Measurements from ENCODE around the gene MXI1.
A peak's percentile ranks its signal among the peaks of the same experiment; 100 is the strongest.

MXI1 gene

DNA sequence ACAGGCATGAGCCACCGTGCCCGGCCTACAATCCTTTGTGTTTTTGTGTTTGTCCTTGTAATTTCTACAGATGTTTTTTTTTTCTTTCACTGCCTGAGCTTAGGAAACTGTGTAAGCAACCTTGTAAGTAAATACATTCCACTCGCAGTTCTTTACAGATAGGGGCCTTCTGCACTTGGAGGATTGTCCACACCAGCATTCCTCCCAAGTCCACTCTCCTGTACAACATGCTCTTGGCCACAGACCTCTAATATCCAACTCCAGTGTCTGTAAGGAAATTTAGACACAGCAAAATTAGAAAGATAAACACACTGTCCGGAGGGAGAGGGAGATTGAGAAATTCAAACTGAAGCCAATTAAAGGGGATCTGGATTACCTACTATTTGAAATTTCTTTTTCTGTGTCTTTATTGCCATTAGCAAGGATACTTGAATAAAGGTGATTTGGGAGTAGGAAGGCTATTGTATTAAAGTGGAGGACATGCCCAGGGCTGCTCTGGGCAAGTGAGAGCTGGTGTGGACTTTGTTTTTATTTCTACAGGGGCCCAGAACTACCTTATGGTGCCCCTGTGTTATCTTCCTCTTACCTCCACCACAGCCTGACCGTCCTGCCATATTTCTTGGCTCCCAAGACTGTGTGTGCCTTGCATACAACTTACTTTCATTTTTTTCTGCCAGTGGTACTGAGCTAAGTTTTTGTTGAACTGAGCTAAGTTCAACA lies 9.7 kb downstream of the MXI1 start:
- DNase-seq = no peak

- DNase-seq = no peak
Observed at GRCh38 chr10:110217662-110218008, 10.2 kb downstream of the MXI1 start.

- no peak for DNase-seq
Observed at GRCh38 chr10:110218632-110219031, 11.2 kb downstream of the MXI1 start.

GRCh38 chr10:110219884-110220283 lies 12.5 kb downstream of the MXI1 start:
- no peak for DNase-seq

- no peak for DNase-seq
Observed at GRCh38 chr10:110220398-110220797, 13.0 kb downstream of the MXI1 start.

DNA sequence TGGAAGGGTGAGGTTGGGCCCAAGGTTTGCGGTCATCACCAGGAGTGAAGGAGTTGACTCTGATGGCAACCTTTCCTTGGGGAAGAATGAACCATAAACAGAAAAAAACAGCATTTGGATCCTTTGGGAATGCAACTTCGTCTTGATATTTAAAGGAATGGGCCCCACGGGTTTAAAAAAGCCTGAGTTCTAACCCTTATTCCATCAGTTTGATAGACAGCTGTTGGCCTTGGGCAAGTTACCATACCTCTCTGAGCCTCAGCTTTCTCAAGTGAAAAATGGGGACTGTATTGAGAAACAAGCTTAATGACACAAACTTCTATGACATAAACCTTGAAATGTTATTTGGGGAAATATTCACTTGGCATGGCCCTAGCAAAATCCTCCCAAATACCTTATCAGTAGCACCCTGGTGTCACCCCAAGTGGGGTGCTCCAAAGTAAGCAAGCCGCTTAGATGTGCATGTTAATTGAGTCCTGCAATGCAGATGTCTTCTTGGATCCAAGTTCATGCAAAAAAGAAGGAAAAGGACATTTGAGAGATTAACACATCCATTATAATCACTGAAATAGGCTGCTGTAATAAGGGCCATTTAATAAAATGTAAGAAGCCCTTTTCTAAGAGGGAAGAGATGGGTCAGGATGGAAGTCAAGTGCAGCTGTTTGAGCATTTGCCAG lies 13.8 kb downstream of the MXI1 start:
- no peak for DNase-seq

DNA sequence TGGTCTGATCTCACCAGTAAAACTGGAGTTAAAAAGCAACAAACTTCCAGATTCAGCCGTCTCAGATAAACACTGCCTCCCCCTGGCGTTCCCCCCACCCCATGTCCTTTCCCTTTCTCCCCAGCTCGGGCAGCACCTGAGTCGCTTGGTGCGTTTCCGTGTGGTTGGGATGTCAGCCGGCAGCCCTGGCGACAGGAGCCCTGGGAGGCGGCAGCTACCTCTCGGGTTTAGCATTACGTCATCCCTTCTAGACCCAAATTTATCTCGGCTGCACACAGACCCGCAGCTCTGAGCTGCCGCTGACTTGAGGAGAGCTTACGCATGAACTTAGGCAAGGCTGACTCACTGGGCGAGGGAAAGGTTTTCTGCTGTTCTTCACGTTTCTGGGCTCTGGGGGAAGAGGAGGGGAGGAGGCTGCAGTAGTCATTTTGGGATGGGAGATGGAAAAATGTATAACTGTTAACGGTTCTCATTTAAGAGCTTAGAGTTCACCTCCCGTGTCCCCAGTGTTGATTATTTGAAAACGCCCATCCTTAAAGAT lies 14.4 kb downstream of the MXI1 start:
- DNase-seq = peak; percentile 55

- no peak for DNase-seq
Observed at GRCh38 chr10:110222641-110223297, 15.4 kb downstream of the MXI1 start.

DNA sequence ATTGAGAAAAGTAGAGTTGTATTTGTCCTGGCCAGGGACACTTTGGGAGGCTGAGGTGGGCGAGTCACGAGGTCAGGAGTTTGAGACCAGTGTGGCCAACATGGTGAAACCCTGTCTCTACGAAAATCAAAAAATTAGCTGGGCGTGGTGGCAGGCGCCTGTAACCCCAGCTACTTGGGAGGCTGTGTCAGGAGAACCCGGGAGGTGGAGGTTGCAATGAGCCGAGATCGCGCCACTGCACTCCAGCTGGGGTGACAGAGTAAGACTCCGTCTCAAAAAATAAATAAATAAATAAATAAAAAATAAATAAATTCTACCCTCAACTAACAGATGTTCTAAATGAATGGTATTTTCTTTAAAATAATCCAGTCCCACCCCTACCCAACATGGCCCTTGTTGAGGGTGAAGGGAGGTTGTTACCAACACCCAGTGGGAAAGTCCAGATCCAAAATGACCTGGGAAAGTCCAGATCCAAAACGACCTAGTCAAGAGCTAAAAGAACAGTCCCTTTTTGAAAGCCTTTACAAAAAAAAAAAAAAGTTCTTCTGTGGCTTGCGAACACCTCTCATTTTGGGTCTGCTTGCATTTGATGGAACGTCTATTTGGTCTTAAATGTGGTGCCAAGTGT lies 16.0 kb downstream of the MXI1 start:
- no peak for DNase-seq

GRCh38 chr10:110224992-110225391 lies 17.6 kb downstream of the MXI1 start:
- DNase-seq = no peak

- no peak for DNase-seq
Observed at GRCh38 chr10:110225441-110225755, 18.0 kb downstream of the MXI1 start.

DNA sequence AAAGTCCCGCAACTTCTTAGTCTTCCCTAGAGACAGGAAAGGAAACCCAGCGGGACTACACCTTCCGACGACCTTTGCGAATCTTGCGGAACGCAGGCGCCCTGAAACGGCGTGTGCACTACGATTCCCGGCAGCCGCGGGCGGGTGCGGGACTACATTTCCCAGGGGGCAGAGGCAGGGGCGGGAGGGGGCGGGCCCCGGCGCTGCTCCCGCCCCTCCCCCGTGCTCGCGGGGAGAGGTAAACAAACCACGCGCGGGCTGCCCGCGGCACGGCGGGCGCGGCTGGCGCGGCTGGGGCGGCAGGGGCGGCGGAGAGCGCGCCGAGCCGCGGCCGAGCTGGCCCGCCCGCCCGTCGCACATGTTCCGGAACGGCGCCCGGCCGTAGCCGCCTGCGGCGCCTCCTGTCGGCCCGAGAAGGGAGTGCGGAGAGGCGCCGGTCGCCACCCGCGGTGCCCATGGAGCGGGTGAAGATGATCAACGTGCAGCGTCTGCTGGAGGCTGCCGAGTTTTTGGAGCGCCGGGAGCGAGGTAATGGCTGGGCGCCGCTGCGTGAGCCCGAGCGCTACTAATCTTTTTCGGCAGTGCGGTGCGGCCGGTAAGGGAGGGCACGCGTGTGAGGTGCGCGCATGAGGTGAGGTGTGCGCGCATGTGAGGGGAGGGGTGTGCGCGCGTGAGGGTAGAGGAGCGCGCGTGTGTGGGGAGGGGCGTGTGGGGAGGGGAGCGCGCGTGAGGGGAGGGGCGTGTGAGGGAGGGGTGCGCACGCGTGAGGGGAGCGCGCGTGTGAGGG lies 18.5 kb downstream of the MXI1 start:
- peak; percentile 41 for DNase-seq

GRCh38 chr10:110226543-110226925 lies 19.1 kb downstream of the MXI1 start:
- DNase-seq = no peak

GRCh38 chr10:110226926-110227641 lies 19.7 kb downstream of the MXI1 start:
- peak; percentile 23 for DNase-seq

DNA sequence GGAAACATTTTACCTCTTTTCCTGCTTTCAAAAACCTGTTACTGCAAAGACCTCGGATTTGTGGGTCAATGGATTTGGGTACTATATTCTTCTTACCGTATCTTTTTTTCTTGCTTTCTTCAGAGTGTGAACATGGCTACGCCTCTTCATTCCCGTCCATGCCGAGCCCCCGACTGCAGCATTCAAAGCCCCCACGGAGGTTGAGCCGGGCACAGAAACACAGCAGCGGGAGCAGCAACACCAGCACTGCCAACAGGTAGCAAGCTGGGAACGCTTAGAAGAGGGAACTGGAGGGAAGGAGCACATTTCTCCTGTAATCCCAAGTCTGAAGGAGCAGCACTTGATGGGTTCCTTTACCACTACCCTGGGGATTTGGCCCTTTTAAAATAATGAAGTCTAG lies 20.7 kb downstream of the MXI1 start:
- DNase-seq = no peak

- no peak for DNase-seq
Observed at GRCh38 chr10:110229155-110229554, 21.8 kb downstream of the MXI1 start.

DNA sequence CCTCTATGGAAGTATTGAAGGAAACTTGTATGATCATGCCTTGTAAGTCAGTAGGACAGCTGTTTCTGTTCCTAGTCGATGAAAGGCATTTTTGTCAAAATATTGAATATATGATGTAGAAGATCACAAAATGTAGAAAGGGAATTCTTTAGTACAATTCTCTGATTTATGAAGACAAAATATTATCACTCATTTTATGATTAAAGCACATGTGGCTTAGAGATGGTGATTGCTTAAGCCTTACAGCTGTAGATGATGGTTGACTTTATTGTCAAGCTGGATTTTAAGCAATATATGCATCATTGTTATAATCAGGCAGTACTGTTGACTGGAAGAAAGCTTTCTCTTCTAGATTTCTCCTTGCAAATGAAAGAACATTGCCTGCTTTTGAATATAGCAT lies 26.4 kb downstream of the MXI1 start:
- DNase-seq = no peak

GRCh38 chr10:110237894-110238480 lies 30.6 kb downstream of the MXI1 start:
- no peak for DNase-seq

- DNase-seq = no peak
Observed at GRCh38 chr10:110239892-110240291, 32.5 kb downstream of the MXI1 start.

DNA sequence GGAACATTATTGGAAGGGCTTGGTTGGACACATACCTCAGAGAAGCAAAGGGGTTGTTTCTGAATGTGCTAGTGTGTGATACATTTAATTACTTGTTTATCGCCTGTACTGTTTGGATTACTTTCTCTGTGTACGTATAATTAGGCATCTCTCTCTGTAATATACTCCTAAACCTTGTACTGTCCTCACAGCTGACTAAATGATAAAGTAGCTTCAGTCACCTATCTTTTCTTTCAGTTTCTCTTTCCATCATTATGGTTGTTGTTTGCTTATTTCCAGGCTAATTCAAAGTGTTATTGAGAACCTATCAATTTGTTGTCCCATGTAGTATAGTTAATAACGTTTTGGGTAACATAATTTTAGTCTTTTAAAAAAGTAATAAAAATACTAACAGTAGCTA lies 34.0 kb downstream of the MXI1 start:
- DNase-seq = no peak

DNA sequence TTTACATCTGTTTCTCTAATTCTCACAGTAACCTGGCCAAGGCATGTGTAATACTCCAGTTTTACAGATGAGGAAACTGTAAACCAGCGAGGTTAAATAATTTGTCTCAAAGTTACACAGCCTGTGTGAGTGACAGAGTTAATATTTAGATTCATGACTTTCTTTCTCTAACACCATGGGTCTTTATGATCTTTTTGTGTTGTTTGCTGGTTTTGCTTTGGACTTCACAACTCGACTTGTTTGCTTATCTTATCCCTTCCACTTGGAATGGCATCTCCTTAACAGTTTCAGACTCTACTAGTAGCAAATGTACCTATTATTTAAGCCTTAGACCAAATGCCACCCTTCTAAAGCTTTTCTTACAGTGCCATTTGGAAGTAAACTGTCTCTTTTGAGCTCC lies 34.4 kb downstream of the MXI1 start:
- no peak for DNase-seq

DNA sequence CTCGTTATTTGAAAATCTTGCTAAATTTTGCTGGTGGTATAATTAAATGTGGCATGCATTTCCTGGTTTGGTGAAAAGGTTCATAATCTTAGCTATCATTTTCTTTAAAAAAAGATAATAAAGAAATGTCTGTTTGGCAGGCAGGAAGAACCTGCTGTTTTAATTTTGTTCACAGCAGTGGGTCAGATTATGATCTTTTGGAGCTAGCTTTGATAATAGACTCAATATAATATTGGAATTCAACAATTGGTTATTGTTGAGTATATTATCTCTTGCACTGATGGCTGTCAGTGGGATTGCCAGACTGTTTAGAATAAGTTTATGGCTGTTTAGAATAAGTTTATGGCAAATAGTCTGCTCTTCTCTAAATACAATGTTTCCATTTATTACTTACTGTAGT lies 35.1 kb downstream of the MXI1 start:
- no peak for DNase-seq

All from SHP77 treated with DMSO at 0.1 percent for 48 hours (cell line).